Transverse colon (tissue), 4 donors: Measurements from ENCODE around the gene IGF2BP3.

Experiments
- CTCF ChIP-seq, 5 experiments: fragments of 200-600 bp in 3 of 5; fragments of 450-650 bp in 2 of 5; sonication (generic) in 3 of 5; IDR thresholded peaks; 1 replicate in 2 of 5; 2 replicates in 3 of 5; pipeline ENCODE4 v1.5.1; 2016 to 2017; ENCODE audit warnings: antibody characterized with exemption in 5 of 5, inconsistent platforms in 3 of 5, mild to moderate bottlenecking in 2 of 5, moderate library complexity in 1 of 5
- EP300 ChIP-seq: sonication (generic); formaldehyde crosslinking; IDR thresholded peaks from one replicate; pipeline ENCODE4 v1.6.1; 2017; ENCODE audit warnings: antibody characterized with exemption, low read depth
- POLR2A ChIP-seq: fragments of 450-650 bp; IDR thresholded peaks from one replicate; pipeline ENCODE4 v1.6.1; 2016; ENCODE audit warnings: antibody characterized with exemption, mild to moderate bottlenecking, moderate library complexity
- POLR2AphosphoS5 ChIP-seq, 3 donors: sonication (generic); formaldehyde crosslinking; IDR thresholded peaks; one replicate each; pipeline ENCODE4 v1.6.1; 2016; ENCODE audit warnings: antibody characterized with exemption in 3 of 3

- TF ChIP-seq POLR2AphosphoS5 (IDR thresholded peaks at IDR 0.05) (no peak), POLR2A (no peak), CTCF (IDR thresholded peaks at IDR 0.05) (no peak), EP300 (no peak)
Observed at GRCh38 chr7:23267357-23267756, 202.9 kb downstream of the IGF2BP3 start.
